ENCODE results near the gene CYB561D1. TPM values are rescaled to one million over a fixed set of nuclear protein-coding genes. Genes with fewer than 3 reads are reported as not detected.

CYB561D1 gene
- total and polyA plus RNA-seq, 2 of the 13 experiments (the other 11 are each of a cell fraction or from before 2014, with no cell fraction given): 3.9 to 4.1 TPM

- TF ChIP-seq BORCS8-MEF2B (CRISPR knock-in tag; IDR thresholded peaks at IDR 0.05) (no peak), ATF3 (CRISPR knock-in tag; IDR thresholded peaks at IDR 0.05) (no peak), RAD21 (CRISPR knock-in tag; IDR thresholded peaks at IDR 0.05) (no peak), ZNF710 (CRISPR knock-in tag; IDR thresholded peaks at IDR 0.05; ENCODE audit: borderline replicate concordance) (no peak), HDAC6 (IDR thresholded peaks at IDR 0.05; ENCODE audit: low read depth, low read length) (no peak), GPBP1L1 (CRISPR knock-in tag; IDR thresholded peaks at IDR 0.05) (no peak), ZFP82 (CRISPR knock-in tag; IDR thresholded peaks at IDR 0.05; ENCODE audit: borderline replicate concordance) (no peak), THAP11 (CRISPR knock-in tag; IDR thresholded peaks at IDR 0.05) (no peak), ZNF816 (CRISPR knock-in tag; IDR thresholded peaks at IDR 0.05; ENCODE audit: borderline replicate concordance) (no peak), ZFP36 (IDR thresholded peaks at IDR 0.05; ENCODE audit: borderline replicate concordance, low read depth, low read length, partially characterized antibody) (no peak), NFE2 (CRISPR knock-in tag; IDR thresholded peaks at IDR 0.05) (no peak), ZNF230 (CRISPR knock-in tag; IDR thresholded peaks at IDR 0.05) (no peak), ARHGAP35 (CRISPR knock-in tag; IDR thresholded peaks at IDR 0.05; ENCODE audit: borderline replicate concordance) (no peak)
Observed at GRCh38 chr1:109535971-109536491, 42.1 kb downstream of the CYB561D1 start (continued).
